GM12801 (cell line): ENCODE results near the gene TCF12.

Source experiments
- CTCF ChIP-seq: IDR thresholded peaks from one replicate; pipeline ENCODE4 v1.5.1; 2011; ENCODE audit warnings: control low read depth; ENCODE audit not compliant: insufficient read length; ENCODE audit errors: extremely low read depth

TCF12 gene

GRCh38 chr15:56886363-56886931 lies 32.0 kb upstream of the TCF12 start:
- no peak for TF ChIP-seq CTCF

- TF ChIP-seq CTCF = no peak
Measured at GRCh38 chr15:56886932-56887781, 31.3 kb upstream of the TCF12 start.

- no peak for TF ChIP-seq CTCF
Measured at GRCh38 chr15:56887782-56888438, 30.5 kb upstream of the TCF12 start.

GRCh38 chr15:56890038-56890437 lies 28.4 kb upstream of the TCF12 start:
- no peak for TF ChIP-seq CTCF

GRCh38 chr15:56891852-56892440 lies 26.5 kb upstream of the TCF12 start:
- no peak for TF ChIP-seq CTCF

GRCh38 chr15:56892659-56893363 lies 25.6 kb upstream of the TCF12 start:
- TF ChIP-seq CTCF = no peak

- no peak for TF ChIP-seq CTCF
Measured at GRCh38 chr15:56893364-56893678, 25.1 kb upstream of the TCF12 start.
